ENCODE results near the gene SYT9. TPM values are rescaled to one million over a fixed set of nuclear protein-coding genes. Genes with fewer than 3 reads are reported as not detected.

SYT9 gene
- total RNA-seq, 1 donor from 2014 or later = 1.6 TPM

DNA sequence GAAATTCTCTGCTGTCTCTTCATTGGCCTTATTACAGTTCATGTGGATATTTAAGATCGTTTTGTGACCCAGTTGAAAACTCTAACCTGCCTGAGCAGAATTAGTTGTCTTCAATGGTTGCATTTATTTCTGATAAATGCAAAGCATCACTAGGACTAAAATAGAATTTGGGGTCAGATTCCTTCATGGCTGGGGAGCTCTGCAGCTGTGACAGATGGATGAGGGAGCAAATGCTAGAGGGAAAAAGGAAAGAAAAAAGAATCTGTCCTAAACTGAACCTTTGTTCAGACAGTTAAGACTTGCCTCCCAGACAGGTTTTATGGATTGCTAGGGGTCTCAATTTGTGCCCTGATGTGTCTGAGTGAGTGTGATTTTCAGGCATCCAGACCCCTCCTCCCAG, 113.0 kb downstream of the SYT9 start:
- DNase-seq (ENCODE audit: extremely low spot score, unreplicated experiment) = no peak
- Mint-ChIP-seq H3K36me3 (no peaks in the 10 kb centered on the region), H3K4me1 (ENCODE audit: unreplicated experiment) (no peaks in the 10 kb centered on the region), H3K27me3 (no peaks in the 10 kb centered on the region), H3K4me3 (no peak overlapping the region), H3K27ac (no peak overlapping the region), H3K9me3 (no peaks in the 10 kb centered on the region)
- TF ChIP-seq, protein P1, sequence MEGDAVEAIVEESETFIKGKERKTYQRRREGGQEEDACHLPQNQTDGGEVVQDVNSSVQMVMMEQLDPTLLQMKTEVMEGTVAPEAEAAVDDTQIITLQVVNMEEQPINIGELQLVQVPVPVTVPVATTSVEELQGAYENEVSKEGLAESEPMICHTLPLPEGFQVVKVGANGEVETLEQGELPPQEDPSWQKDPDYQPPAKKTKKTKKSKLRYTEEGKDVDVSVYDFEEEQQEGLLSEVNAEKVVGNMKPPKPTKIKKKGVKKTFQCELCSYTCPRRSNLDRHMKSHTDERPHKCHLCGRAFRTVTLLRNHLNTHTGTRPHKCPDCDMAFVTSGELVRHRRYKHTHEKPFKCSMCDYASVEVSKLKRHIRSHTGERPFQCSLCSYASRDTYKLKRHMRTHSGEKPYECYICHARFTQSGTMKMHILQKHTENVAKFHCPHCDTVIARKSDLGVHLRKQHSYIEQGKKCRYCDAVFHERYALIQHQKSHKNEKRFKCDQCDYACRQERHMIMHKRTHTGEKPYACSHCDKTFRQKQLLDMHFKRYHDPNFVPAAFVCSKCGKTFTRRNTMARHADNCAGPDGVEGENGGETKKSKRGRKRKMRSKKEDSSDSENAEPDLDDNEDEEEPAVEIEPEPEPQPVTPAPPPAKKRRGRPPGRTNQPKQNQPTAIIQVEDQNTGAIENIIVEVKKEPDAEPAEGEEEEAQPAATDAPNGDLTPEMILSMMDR (conservative IDR thresholded peaks at IDR 0.05) = no peak

DNA sequence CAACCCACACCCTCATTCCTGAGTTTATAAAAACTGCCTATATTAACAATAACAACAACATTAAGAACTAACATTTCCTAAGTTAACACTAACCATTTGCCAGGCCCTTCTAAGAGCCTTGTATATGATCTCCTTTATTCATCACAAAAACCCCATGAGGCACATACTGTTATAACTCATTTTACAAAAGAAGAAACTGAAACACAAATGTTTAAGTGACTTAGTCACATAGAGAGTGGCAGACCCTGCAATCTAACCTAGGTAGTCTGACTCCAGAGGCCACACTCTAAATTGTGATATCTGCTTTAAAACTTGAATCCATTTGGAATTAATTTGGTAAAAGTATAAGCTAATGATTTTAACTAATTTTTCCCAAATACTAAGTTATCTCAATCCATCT, 116.1 kb downstream of the SYT9 start:
- Mint-ChIP-seq H3K4me3 (no peak overlapping the region), H3K27me3 (no peaks in the 10 kb centered on the region), H3K4me1 (ENCODE audit: unreplicated experiment) (no peaks in the 10 kb centered on the region), H3K27ac (no peak overlapping the region), H3K36me3 (no peaks in the 10 kb centered on the region), H3K9me3 (no peaks in the 10 kb centered on the region)
- TF ChIP-seq, protein P1 (conservative IDR thresholded peaks at IDR 0.05) = no peak
- no peak for DNase-seq (ENCODE audit: extremely low spot score, unreplicated experiment)

DNA sequence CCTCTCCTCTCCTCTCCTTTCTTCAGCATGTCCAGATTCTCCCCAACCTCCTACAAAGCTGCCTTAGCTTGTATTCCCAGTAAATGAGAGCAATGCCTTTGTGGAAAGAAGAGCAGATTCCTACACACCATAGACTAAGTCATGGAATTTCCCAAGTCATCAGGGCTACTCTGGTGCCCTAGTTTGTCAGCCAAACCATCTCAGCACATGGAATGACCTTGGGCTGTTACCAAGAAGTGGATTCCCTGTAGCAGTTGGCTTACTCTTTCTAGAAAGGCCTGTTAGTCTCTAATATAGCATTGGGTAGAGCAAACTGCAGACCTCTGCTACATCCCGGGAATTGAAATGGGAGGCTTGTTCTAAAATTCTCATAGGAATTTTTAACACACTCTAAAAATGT, 124.7 kb downstream of the SYT9 start:
- Mint-ChIP-seq H3K36me3 (no peaks in the 10 kb centered on the region), H3K4me1 (ENCODE audit: unreplicated experiment) (no peaks in the 10 kb centered on the region), H3K9me3 (no peaks in the 10 kb centered on the region), H3K27ac (no peak overlapping the region), H3K4me3 (no peak overlapping the region), H3K27me3 (no peaks in the 10 kb centered on the region)
- DNase-seq (ENCODE audit: extremely low spot score, unreplicated experiment) = no peak
- TF ChIP-seq, protein P1 (conservative IDR thresholded peaks at IDR 0.05) = no peak

DNA sequence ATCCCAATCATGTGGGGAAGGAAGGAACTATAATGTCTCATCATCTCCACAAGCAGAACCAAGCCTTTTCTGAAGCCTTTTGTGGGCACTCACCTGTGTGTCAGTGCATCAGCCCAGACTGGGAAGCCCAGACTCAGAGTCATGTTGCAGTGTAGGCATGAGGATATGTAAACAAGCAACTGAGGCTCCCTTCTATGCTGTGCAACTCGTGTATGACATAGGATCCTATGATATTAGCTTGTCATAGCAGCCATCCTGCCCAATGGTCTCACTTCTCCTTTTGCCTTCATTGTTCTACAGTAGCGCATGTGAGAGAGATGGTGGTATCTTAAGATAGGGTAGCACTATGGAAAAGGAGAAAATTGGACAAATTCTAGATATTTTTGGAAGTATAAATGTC, 130.2 kb downstream of the SYT9 start:
- no peaks in the 10 kb centered on the region for H3K36me3 Mint-ChIP-seq
- TF ChIP-seq, protein P1 (conservative IDR thresholded peaks at IDR 0.05) = no peak
- no peak overlapping the region for H3K4me3 Mint-ChIP-seq
- no peak for DNase-seq (ENCODE audit: extremely low spot score, unreplicated experiment)
- no peak overlapping the region for H3K27ac Mint-ChIP-seq
- H3K4me1 Mint-ChIP-seq (ENCODE audit: unreplicated experiment) = no peaks in the 10 kb centered on the region
- H3K9me3 Mint-ChIP-seq = no peaks in the 10 kb centered on the region
- H3K27me3 Mint-ChIP-seq = no peaks in the 10 kb centered on the region

DNA sequence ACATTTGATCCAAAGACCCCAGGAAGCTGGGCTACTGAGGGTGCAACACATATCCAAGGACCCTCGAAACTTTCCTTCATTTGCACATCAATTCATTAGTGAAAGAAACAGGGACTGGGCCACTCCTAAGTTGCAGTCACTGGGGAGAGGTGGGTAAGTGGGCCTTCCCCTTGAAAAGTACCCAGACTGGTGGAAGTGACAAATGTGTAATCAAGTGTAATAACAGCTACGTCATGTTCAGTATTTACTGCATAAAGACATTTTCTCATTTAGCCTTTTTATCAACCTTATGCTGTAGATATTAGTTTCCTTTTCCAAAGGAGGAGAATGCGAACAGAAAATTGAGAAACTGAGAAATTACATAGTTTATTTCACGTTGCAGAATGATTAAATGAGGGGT, 131.7 kb downstream of the SYT9 start:
- Mint-ChIP-seq H3K4me3 (no peak overlapping the region), H3K4me1 (ENCODE audit: unreplicated experiment) (no peaks in the 10 kb centered on the region), H3K27me3 (no peaks in the 10 kb centered on the region), H3K9me3 (no peaks in the 10 kb centered on the region), H3K36me3 (no peaks in the 10 kb centered on the region), H3K27ac (no peak overlapping the region)
- no peak for DNase-seq (ENCODE audit: extremely low spot score, unreplicated experiment)
- TF ChIP-seq, protein P1 (conservative IDR thresholded peaks at IDR 0.05) = no peak

DNA sequence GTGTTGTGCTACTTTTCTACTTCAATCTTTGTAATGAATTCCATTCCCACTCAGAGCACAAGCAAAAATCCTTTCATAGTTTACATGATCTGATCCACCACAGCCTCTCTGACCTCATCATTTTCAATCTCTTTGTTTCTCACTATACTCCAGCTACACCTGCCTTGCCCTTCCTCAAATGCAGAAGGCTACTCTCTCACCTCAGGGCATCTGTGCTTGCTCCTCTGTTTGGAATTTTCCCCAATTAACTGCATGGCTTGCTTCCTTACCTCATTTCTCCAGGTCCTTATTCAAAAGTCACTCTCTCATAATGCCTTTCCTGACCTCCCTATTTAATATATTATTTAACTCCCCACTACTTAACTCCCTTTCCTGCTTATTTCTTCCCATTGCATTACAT, 133.0 kb downstream of the SYT9 start:
- Mint-ChIP-seq H3K36me3 (no peaks in the 10 kb centered on the region), H3K27ac (no peak overlapping the region), H3K27me3 (no peaks in the 10 kb centered on the region), H3K9me3 (no peaks in the 10 kb centered on the region), H3K4me1 (ENCODE audit: unreplicated experiment) (no peaks in the 10 kb centered on the region), H3K4me3 (no peak overlapping the region)
- TF ChIP-seq, protein P1 (conservative IDR thresholded peaks at IDR 0.05) = no peak
- DNase-seq (ENCODE audit: extremely low spot score, unreplicated experiment) = no peak

All from type B pancreatic cell (in vitro differentiated cells).